ENCODE measurements around the gene UQCR11. TPM values are rescaled to one million over a fixed set of nuclear protein-coding genes. Genes with fewer than 3 reads are reported as not detected.

The UQCR11 gene
- total RNA-seq, 1 experiment from 2014 or later = 42.2 TPM

DNA sequence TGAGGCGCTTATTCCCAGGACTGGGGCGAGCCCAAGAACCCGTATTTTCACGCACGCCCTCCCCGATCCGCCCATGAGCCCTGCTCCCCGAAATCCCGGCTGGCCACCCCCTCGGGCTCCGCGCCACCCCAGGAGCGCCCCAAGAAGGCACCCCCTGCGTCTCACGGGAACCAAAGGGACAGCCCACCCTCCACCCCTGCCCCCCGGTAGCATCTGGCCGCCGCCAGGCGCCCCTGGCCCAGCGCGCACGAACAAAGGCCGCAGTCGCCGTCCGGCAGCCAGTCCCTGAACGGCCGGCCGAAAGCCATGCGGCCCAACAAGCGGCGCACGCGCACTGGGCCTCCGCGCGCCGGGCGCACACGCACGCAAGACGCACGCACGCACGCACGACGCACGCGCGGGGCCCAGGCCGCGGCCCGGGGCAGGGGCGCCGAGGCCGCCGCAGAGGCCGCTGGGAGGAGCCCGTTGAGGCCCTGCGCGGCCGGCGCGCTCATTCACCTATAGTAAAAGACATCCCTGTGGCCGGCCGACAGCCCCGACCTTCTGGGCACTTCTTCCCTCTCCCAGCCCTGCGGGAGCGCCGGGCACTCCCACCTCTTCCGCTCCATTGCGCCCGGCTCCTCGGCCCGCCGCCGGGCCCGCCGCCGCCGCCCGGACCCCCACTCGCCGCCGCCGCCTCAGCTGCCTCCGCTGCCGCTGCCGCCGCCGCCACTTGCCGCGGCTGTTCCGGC lies 13.1 kb downstream of the UQCR11 start:
- DNase-seq (ENCODE audit: low spot score) = peak; percentile 70

- DNase-seq (ENCODE audit: low spot score) = no peak
These were observed 13.7 kb downstream of the UQCR11 start for GRCh38 chr19:1591421-1592023.

- DNase-seq (ENCODE audit: low spot score) = no peak
These were observed 14.4 kb downstream of the UQCR11 start for GRCh38 chr19:1590641-1591397.

DNA sequence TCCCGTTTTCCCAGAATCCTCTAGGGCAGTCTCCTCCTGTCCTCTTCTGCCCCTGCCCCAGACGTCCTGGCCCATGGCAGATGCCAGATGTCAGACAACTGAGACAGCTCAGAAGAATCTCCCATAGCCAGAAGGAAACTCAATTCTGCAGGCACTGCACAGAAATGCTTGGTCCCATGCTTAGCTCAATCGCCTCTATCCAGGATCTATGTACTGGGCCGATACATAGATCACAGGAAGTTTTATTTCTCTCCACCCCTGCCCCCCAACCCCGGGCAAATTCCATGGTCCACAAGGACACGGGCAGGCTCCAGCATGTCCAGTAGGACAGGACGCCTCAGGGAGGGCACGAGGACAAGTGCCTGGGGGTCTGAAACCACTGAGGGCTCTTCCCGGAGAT lies 17.4 kb downstream of the UQCR11 start:
- no peak for DNase-seq (ENCODE audit: low spot score)

DNA sequence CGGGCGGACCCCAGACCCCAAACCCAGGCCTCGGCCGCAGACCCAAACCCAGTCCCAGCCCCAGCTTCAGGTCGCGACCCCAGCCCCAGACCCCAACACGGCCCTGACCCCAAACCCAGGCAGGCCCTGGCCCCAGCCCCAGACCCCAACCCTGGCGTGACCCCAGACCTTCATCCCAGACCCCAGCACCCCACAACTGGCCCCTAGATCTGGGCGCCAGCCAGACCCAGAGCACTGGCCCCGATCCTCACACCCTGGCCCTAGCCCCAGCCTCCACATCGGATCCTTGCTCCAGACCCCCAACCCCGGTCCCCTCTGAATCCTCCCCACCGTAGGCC lies 20.1 kb downstream of the UQCR11 start:
- DNase-seq (ENCODE audit: low spot score) = no peak

GRCh38 chr19:1584500-1585242 lies 20.6 kb downstream of the UQCR11 start:
- no peak for DNase-seq (ENCODE audit: low spot score)

GRCh38 chr19:1582201-1582600 lies 23.1 kb downstream of the UQCR11 start:
- DNase-seq (ENCODE audit: low spot score) = no peak

DNA sequence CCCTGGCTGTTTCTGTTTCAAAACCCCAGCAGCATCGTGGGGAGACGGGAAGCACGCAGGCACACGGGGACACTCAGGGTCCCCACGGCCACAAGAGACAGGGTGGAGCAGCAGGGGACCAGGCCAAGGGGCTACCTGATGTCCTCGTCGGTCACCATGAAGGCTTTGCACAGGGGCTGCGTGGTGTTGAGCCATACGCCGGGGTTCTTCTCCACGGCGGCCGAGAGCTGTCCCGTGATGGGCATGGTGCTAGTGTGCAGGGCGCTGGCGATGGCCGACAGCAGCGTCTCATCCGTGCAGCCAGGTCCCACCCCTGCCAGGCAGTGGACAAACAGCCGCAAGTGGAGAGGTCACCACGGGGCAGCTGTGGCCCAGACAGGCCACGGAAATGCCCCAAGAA lies 24.3 kb downstream of the UQCR11 start:
- no peak for DNase-seq (ENCODE audit: low spot score)

DNA sequence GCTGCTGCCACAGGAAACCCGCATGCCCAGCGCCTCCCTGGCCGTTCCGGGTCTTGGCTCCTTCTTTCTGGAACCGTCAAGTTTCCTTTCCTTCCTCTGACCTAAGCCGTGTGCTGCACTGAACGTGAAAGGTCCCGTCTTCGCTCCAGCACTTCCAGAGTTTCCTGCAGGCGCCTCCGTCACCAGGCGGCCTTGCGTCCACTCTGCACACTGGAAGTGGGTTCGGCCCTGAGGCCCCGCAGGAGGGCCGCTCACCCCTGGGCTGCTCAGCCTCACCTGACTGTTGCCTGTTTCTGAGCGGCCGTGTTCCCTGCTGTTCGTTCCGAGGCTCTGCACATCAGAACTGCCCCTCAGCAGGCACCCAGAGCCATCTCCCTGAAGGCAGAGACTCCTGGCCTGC lies 24.9 kb downstream of the UQCR11 start:
- no peak for DNase-seq (ENCODE audit: low spot score)

GRCh38 chr19:1579222-1579621 lies 26.0 kb downstream of the UQCR11 start:
- DNase-seq (ENCODE audit: low spot score) = no peak

- DNase-seq (ENCODE audit: low spot score) = no peak
These were observed 27.2 kb downstream of the UQCR11 start for GRCh38 chr19:1577929-1578618.

- DNase-seq (ENCODE audit: low spot score) = no peak
These were observed 28.0 kb downstream of the UQCR11 start for GRCh38 chr19:1577090-1577928.

DNA sequence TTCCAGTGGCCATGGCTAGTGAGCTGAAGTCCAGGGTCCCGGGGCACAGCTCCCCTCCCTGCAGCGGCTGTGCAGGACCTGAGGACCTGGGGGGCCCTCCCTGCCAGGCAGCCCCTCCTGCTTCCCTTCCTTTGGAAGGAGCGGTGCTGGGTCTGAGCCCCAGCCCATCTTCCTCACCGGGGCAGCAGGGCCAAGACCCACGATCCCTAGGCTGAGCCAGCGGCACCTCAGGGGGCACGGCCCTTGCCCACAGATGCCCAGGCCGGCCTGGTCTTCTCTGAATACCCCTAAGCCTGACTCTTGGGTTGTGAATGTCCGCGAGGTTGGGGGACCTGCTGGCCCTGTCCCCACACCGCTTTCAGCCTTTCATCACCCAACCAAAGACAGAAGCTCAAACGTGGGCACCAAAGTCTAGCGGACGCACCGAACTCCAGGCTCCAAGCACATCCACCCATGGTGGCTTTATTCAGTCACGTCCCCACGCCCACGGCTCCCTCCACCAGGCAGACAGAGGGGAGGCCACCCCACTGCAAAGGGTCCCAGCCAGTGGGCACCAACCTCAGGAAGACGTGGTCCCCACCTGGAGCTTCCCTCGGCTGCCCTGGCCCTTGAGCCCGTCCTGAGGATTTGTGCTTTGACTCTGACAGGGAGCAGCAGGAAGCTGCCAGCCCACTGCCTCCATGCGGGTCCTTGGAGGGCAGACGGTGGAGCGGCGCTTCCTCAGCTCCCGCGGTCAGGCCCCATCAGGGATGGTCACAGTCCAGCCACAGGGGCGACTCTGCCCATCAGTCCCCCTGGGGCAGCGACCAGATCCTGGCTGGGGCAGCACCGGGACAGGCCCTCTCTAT lies 28.8 kb downstream of the UQCR11 start:
- DNase-seq (ENCODE audit: low spot score) = no peak

GRCh38 chr19:1575323-1576241 lies 29.7 kb downstream of the UQCR11 start:
- DNase-seq (ENCODE audit: low spot score) = no peak

DNA sequence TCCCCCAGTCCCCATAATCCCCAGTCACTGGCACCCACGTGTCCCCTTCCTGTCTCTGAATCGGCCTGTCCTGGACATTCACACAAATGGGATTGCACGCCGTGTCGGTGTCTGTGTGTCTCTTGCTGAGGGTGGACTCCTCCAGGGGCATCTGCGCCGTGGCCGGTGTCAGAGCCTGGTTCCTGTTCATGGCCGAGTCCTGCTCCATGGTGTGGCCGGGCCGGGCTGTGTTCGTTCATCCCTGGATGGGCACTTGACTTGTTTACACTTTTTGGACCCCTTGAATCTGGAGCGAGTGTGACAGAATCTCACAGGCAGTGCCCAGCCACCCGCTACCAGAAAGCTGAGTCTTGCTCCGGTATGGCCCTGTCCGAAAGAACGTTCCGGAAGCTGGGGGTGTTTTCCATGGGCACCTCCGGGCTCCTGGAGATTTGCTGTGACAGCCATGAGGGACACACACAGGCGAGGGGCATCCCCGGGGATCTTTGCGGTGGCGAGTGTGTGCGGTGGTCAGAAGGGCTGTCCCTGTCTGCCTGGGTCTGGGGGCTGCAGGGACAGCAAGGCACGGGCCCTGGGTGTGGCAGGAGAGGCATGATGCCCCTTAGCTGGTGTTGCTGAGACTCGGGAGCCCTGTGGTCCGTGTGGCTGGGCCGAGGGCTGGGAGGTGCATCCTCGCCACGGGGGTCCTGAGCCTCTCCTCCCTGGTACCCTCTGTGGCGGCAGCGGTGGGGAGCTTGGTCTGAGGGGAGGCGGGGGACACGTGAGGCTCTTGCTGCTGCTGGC lies 30.7 kb downstream of the UQCR11 start:
- DNase-seq (ENCODE audit: low spot score) = no peak

- no peak for DNase-seq (ENCODE audit: low spot score)
These were observed 32.5 kb downstream of the UQCR11 start for GRCh38 chr19:1572795-1573194.

- no peak for DNase-seq (ENCODE audit: low spot score)
These were observed 33.9 kb downstream of the UQCR11 start for GRCh38 chr19:1571358-1571757.

DNA sequence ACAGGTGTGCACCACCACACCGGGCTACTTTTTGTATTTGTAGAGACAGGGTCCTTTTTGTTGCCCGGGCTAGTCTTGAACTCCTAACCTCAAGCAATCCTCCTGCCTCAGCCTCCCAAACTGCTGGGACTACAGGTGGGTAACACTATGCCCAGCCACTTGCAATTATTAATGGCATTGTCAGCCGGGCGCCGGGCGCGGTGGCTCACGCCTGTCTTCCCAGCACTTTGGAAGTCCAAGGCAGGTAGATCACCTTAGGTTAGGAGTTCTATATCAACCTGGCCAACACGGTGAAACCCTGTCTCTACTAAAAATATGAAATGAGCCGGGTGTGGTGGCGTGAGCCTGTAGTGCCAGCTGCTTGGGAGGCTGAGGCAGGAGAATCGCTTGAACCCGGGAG lies 34.4 kb downstream of the UQCR11 start:
- no peak for DNase-seq (ENCODE audit: low spot score)

Data from H4 (cell line).